SHP77 treated with DMSO at 0.1 percent for 48 hours (cell line): ENCODE data around the gene RIPOR3.

Source experiments
- DNase-seq: peaks from one replicate; lab custom pipeline; 2025; lab: John Stamatoyannopoulos, UW

The RIPOR3 gene

GRCh38 chr20:50690650-50691572 is at the start of gene RIPOR3:
Gene RIPOR3 (minus strand): TSS chr20:50691542. CDS start chr20:50691128, 414 bp downstream.
- DNase-seq = no peak

GRCh38 chr20:50737352-50737751 is 46.0 kb upstream of the RIPOR3 start:
- no peak for DNase-seq

- no peak for DNase-seq
Observed at GRCh38 chr20:50735813-50736212, 44.5 kb upstream of the RIPOR3 start.

GRCh38 chr20:50734730-50735679 is 43.7 kb upstream of the RIPOR3 start:
- no peak for DNase-seq

- DNase-seq = no peak
Observed at GRCh38 chr20:50733644-50734349, 42.5 kb upstream of the RIPOR3 start.

GRCh38 chr20:50731930-50732690 is 40.8 kb upstream of the RIPOR3 start:
- DNase-seq = no peak

- DNase-seq = peak; percentile 95
Observed at GRCh38 chr20:50731055-50731929, 40.0 kb upstream of the RIPOR3 start, which contains the start of gene PARD6B. Gene PARD6B (plus strand): TSS chr20:50731580. CDS start chr20:50731787, 207 bp downstream.

GRCh38 chr20:50730765-50731054 is 39.4 kb upstream of the RIPOR3 start:
- no peak for DNase-seq

GRCh38 chr20:50729901-50730764 is 38.8 kb upstream of the RIPOR3 start:
- no peak for DNase-seq

- no peak for DNase-seq
Observed at GRCh38 chr20:50728981-50729874, 37.9 kb upstream of the RIPOR3 start.

GRCh38 chr20:50728486-50728980 is 37.2 kb upstream of the RIPOR3 start:
- DNase-seq = no peak

- DNase-seq = no peak
Observed at GRCh38 chr20:50727792-50728485, 36.6 kb upstream of the RIPOR3 start.

GRCh38 chr20:50726955-50727791 is 35.8 kb upstream of the RIPOR3 start:
- no peak for DNase-seq

GRCh38 chr20:50725724-50726005 is 34.3 kb upstream of the RIPOR3 start:
- DNase-seq = no peak

GRCh38 chr20:50724851-50725723 is 33.7 kb upstream of the RIPOR3 start:
- no peak for DNase-seq
